Lower leg skin (tissue), 3 donors: Measurements from ENCODE around the gene ERC2.

Source experiments
- POLR2A ChIP-seq, 2 donors: fragments of 450-650 bp; IDR thresholded peaks; one replicate each; pipeline ENCODE4 v1.6.1; 2016 to 2017; ENCODE audit warnings: antibody characterized with exemption in 2 of 2, mild to moderate bottlenecking in 1 of 2, moderate library complexity in 1 of 2
- TF ChIP-seq, protein P1 (sequence below), 3 donors: fragments of 450-650 bp; IDR thresholded peaks; one replicate each; pipeline ENCODE4 v1.5.1; 2016; ENCODE audit warnings: antibody characterized with exemption in 3 of 3, mild to moderate bottlenecking in 3 of 3, moderate library complexity in 2 of 3

DNA sequence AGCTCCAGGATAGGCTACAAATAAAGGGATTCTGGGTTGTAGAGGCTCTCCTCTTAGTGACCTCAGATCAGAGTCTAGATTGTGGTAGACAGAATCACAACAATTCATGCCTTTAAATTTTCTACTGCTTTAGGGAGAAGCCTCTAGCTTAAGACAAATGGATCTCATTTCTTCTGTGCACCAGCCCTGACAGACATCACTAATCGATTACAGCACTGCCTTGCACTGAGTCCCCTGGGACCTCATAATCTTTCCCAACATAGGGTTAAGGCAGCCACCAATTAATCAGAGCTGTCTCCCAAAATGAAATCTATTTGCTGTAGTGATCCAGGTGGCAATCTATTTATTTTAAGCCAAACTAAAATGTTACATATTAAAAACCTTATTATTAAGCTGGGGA lies 544.6 kb downstream of the ERC2 start:
- TF ChIP-seq, protein P1, sequence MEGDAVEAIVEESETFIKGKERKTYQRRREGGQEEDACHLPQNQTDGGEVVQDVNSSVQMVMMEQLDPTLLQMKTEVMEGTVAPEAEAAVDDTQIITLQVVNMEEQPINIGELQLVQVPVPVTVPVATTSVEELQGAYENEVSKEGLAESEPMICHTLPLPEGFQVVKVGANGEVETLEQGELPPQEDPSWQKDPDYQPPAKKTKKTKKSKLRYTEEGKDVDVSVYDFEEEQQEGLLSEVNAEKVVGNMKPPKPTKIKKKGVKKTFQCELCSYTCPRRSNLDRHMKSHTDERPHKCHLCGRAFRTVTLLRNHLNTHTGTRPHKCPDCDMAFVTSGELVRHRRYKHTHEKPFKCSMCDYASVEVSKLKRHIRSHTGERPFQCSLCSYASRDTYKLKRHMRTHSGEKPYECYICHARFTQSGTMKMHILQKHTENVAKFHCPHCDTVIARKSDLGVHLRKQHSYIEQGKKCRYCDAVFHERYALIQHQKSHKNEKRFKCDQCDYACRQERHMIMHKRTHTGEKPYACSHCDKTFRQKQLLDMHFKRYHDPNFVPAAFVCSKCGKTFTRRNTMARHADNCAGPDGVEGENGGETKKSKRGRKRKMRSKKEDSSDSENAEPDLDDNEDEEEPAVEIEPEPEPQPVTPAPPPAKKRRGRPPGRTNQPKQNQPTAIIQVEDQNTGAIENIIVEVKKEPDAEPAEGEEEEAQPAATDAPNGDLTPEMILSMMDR (IDR thresholded peaks at IDR 0.05), result no peak
- TF ChIP-seq POLR2A (IDR thresholded peaks at IDR 0.05), result no peak
